Esophagus muscularis mucosa (tissue), 4 donors: ENCODE measurements around the gene MARCHF11. TPM values are rescaled to one million over a fixed set of nuclear protein-coding genes. Genes with fewer than 3 reads are reported as not detected.
A peak's percentile ranks its signal among the peaks of the same experiment; 100 is the strongest.

Experiments
- DNase-seq: peaks from one replicate; pipeline ENCODE4 v3.0.0-alpha.2; 2017; ENCODE audit errors: extremely low spot score
- H3K27ac ChIP-seq, 4 donors: fragments of 200-600 bp; sonication (generic); replicated peaks in 1 of 4; 1 replicate in 3 of 4; 2 replicates in 1 of 4; pipeline ENCODE4 v1.5.1; 2016 to 2019; ENCODE audit warnings: mild to moderate bottlenecking in 1 of 4
- H3K27me3 ChIP-seq, 4 donors: fragments of 200-600 bp; sonication (generic); one replicate each; pipeline versions ENCODE4 v1.5.1 to v1.6.0; 2016 to 2019
- H3K36me3 ChIP-seq, 4 donors: fragments of 200-600 bp; sonication (generic); one replicate each; pipeline ENCODE4 v1.5.1; 2016 to 2019
- H3K4me1 ChIP-seq, 4 donors: fragments of 200-600 bp; sonication (generic); one replicate each; pipeline ENCODE4 v1.5.1; 2016 to 2019
- H3K4me3 ChIP-seq, 4 donors: fragments of 200-600 bp; sonication (generic); 1 replicate in 2 of 4; 2 replicates in 2 of 4; pipeline ENCODE4 v1.5.1; 2016 to 2019; ENCODE audit warnings: mild to moderate bottlenecking in 4 of 4, moderate library complexity in 1 of 4
- H3K9me3 ChIP-seq, 4 donors: fragments of 200-600 bp; sonication (generic); 1 replicate in 3 of 4; 2 replicates in 1 of 4; pipeline ENCODE4 v1.5.1; 2016 to 2019
- CTCF ChIP-seq, 3 experiments: fragments of 200-600 bp in 2 of 3; fragments of 450-650 bp in 1 of 3; sonication (generic) in 2 of 3; IDR thresholded peaks; one replicate each; pipeline ENCODE4 v1.5.1; 2017 to 2019; ENCODE audit warnings: antibody characterized with exemption in 3 of 3, mild to moderate bottlenecking in 2 of 3, moderate library complexity in 1 of 3
- EP300 ChIP-seq: sonication (generic); formaldehyde crosslinking; IDR thresholded peaks from one replicate; pipeline ENCODE4 v1.6.1; 2017; ENCODE audit warnings: antibody characterized with exemption
- POLR2A ChIP-seq: fragments of 450-650 bp; IDR thresholded peaks from one replicate; pipeline ENCODE4 v1.6.1; 2017; ENCODE audit warnings: antibody characterized with exemption, moderate library complexity, mild to moderate bottlenecking, low read depth
- POLR2AphosphoS5 ChIP-seq, 2 donors: sonication (generic); formaldehyde crosslinking; IDR thresholded peaks; one replicate each; pipeline ENCODE4 v1.6.1; 2017; ENCODE audit warnings: antibody characterized with exemption in 2 of 2
- WGBS: methylation state at CpG from one replicate; pipeline ENCODE4 v1.1.5; 2018; 5-methylcytosine and 5-hydroxymethylcytosine counted together
- intact Hi-C: fragments of 100-400 bp; cut with DNase I; formaldehyde crosslinking; loops from one replicate; pipeline ENCODE4 v1.15.1; 2023
- total RNA-seq, 4 donors: library from RNA; depleted of rRNA; stranded (reverse); fragments of >200 nt; gene quantifications; one replicate each; pipeline versions ENCODE4 v1.1.0 to v1.2.1, GENCODE V29; 2016

Gene MARCHF11
- total RNA-seq, 4 donors from 2014 or later: 0.42 TPM; not detected in 3

GRCh38 chr5:16178745-16179372 lies 732 bp downstream of the MARCHF11 start:
- intact Hi-C loops: no loop called here
- no peak for TF ChIP-seq POLR2AphosphoS5 (IDR thresholded peaks at IDR 0.05)
- Histone ChIP-seq H3K9me3 (no peaks in the 10 kb centered on the region), H3K4me3 (peak overlapping the region; percentile 9 to 38 (median 22)), H3K27ac (no peak overlapping the region), H3K36me3 (no peaks in the 10 kb centered on the region), H3K4me1 (peaks cover 0 to 17% (median 9%) of the 10 kb centered on the region in 4 donors), H3K27me3 (peaks cover 0 to 79% (median 18%) of the 10 kb centered on the region in 4 donors)
- 9% methylated on average over 6 of the region's 57 CpGs for WGBS
- DNase-seq: no peak

GRCh38 chr5:16169550-16169949 lies 10.0 kb downstream of the MARCHF11 start:
- DNase-seq: peak; percentile 57
- no peaks in the 10 kb centered on the region for H3K4me1 ChIP-seq
- H3K27ac ChIP-seq: no peak overlapping the region
- no peaks in the 10 kb centered on the region for H3K36me3 ChIP-seq
- 6% methylated on average over 2 of the region's 2 CpGs for WGBS
- H3K4me3 ChIP-seq: no peak overlapping the region
- no peaks in the 10 kb centered on the region for H3K9me3 ChIP-seq
- peaks cover 0 to 11% (median 0%) of the 10 kb centered on the region in 4 donors for H3K27me3 ChIP-seq
- no peak for TF ChIP-seq CTCF (IDR thresholded peaks at IDR 0.05)
- no peak for TF ChIP-seq POLR2AphosphoS5 (IDR thresholded peaks at IDR 0.05)
- TF ChIP-seq POLR2A: no peak
- no peak for TF ChIP-seq EP300
- intact Hi-C loops: no loop called here

- TF ChIP-seq EP300 (no peak), CTCF (IDR thresholded peaks at IDR 0.05) (peak in 2 of 3 experiments; percentile 28 to 45)
- Histone ChIP-seq H3K27ac (no peak overlapping the region), H3K36me3 (no peaks in the 10 kb centered on the region), H3K4me1 (no peaks in the 10 kb centered on the region), H3K27me3 (no peaks in the 10 kb centered on the region), H3K4me3 (no peak overlapping the region), H3K9me3 (no peaks in the 10 kb centered on the region)
- no peak for DNase-seq
- WGBS: under 1% methylated on average over 5 of the region's 5 CpGs
- intact Hi-C loops: no loop called here
Measured at GRCh38 chr5:16160706-16161105, 18.9 kb downstream of the MARCHF11 start.

GRCh38 chr5:16159636-16160035 lies 20.0 kb downstream of the MARCHF11 start:
- H3K4me3 ChIP-seq: no peak overlapping the region
- WGBS: 73% methylated on average over 2 of the region's 2 CpGs
- intact Hi-C loops: no loop called here

GRCh38 chr5:16156152-16156551 lies 23.4 kb downstream of the MARCHF11 start:
- Histone ChIP-seq H3K27ac (no peak overlapping the region), H3K36me3 (no peaks in the 10 kb centered on the region), H3K27me3 (no peaks in the 10 kb centered on the region), H3K4me3 (no peak overlapping the region), H3K4me1 (no peaks in the 10 kb centered on the region), H3K9me3 (peaks cover 0 to 5% (median 0%) of the 10 kb centered on the region in 4 donors)
- WGBS: 90% methylated on average over 1 of the region's 1 CpG
- intact Hi-C loops: no loop called here
- DNase-seq: no peak
- no peak for TF ChIP-seq POLR2A
- no peak for TF ChIP-seq POLR2AphosphoS5 (IDR thresholded peaks at IDR 0.05)
- TF ChIP-seq CTCF (IDR thresholded peaks at IDR 0.05): no peak
- TF ChIP-seq EP300: no peak

More at GRCh38 chr5:16159636-16160035, 20.0 kb downstream of the MARCHF11 start:
- Histone ChIP-seq H3K36me3 (no peaks in the 10 kb centered on the region), H3K4me1 (no peaks in the 10 kb centered on the region), H3K27me3 (no peaks in the 10 kb centered on the region), H3K9me3 (no peaks in the 10 kb centered on the region), H3K27ac (no peak overlapping the region)
- TF ChIP-seq POLR2A: no peak
- no peak for TF ChIP-seq CTCF (IDR thresholded peaks at IDR 0.05)
- no peak for TF ChIP-seq EP300
- TF ChIP-seq POLR2AphosphoS5 (IDR thresholded peaks at IDR 0.05): no peak
- DNase-seq: no peak
